Osteocyte (in vitro differentiated cells): ENCODE measurements around the gene PRKCE. TPM values are rescaled to one million over a fixed set of nuclear protein-coding genes. Genes with fewer than 3 reads are reported as not detected.

Experiments
- DNase-seq: peaks from one replicate; pipeline ENCODE4 v3.0.0; 2021; ENCODE audit warnings: mixed read lengths; ENCODE audit not compliant: unreplicated experiment; ENCODE audit errors: extremely low spot score
- H3K27ac Mint-ChIP-seq: one replicate; pipeline ENCODE4 v1.8.0; 2021; ENCODE audit warnings: mild to moderate bottlenecking, mixed read lengths; ENCODE audit not compliant: unreplicated experiment
- H3K27me3 Mint-ChIP-seq: one replicate; pipeline ENCODE4 v1.8.0; 2021; ENCODE audit warnings: mixed read lengths; ENCODE audit not compliant: unreplicated experiment
- H3K36me3 Mint-ChIP-seq: one replicate; pipeline ENCODE4 v1.8.0; 2021; ENCODE audit warnings: mixed read lengths; ENCODE audit not compliant: unreplicated experiment
- H3K4me1 Mint-ChIP-seq: one replicate; pipeline ENCODE4 v1.8.0; 2021; ENCODE audit warnings: mixed read lengths; ENCODE audit not compliant: unreplicated experiment
- H3K4me3 Mint-ChIP-seq: one replicate; pipeline ENCODE4 v1.8.0; 2021; ENCODE audit warnings: mild to moderate bottlenecking, moderate library complexity, mixed read lengths; ENCODE audit not compliant: unreplicated experiment
- H3K9me3 Mint-ChIP-seq: one replicate; pipeline ENCODE4 v1.8.0; 2021; ENCODE audit warnings: mixed read lengths; ENCODE audit not compliant: unreplicated experiment
- total RNA-seq: library from RNA; stranded (reverse); gene quantifications from 2 replicates; pipeline ENCODE4 v1.2.1, GENCODE V29; 2021
- TF ChIP-seq, protein P1 (sequence below): fragments of 200-600 bp; sonication (generic); IDR thresholded peaks from 2 replicates; pipeline ENCODE4 v1.5.0; 2021; ENCODE audit warnings: antibody characterized with exemption, mild to moderate bottlenecking, moderate library complexity

Gene PRKCE
- total RNA-seq, 1 donor from 2014 or later = 13.8 TPM

DNA sequence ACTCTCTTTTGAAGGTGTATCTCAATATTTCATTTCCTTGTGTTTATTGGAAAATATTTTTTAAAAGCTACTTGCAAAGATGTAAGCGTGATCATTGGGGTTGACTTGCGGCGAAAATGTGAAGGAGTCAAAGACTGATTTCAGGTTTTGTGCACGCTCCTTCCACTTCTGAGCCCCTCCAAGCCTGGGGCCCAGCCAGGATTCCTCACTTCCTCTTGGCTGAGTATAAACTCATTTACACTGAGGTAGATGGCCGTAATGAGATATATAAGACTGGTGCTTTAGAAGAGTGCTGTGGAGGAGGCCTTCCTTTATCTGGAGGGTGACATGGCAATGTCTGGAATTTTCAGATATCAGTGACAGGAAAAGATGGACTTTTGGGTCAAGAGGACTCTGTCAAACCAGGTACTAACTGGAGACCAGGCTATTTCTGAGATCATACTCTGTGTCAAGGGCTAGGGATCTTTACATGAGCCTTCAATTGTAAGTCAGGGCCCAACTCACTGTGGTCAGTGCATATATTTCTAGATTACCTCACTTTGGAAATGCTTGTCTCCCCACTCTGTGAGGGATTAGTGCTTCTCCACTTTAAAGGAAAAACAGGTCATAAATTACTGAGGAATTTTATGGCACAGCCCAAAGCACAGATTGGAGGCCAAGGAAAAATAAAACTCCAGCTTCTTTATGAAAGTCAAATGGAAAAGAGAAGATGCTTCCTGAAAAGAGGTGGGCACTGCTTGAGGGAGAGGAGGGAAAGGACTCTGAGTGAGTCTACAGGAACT lies 22.8 kb downstream of the PRKCE start:
- H3K9me3 Mint-ChIP-seq = no peaks in the 10 kb centered on the region
- no peaks in the 10 kb centered on the region for H3K27me3 Mint-ChIP-seq
- no peak overlapping the region for H3K4me3 Mint-ChIP-seq
- no peak for DNase-seq
- TF ChIP-seq, protein P1, sequence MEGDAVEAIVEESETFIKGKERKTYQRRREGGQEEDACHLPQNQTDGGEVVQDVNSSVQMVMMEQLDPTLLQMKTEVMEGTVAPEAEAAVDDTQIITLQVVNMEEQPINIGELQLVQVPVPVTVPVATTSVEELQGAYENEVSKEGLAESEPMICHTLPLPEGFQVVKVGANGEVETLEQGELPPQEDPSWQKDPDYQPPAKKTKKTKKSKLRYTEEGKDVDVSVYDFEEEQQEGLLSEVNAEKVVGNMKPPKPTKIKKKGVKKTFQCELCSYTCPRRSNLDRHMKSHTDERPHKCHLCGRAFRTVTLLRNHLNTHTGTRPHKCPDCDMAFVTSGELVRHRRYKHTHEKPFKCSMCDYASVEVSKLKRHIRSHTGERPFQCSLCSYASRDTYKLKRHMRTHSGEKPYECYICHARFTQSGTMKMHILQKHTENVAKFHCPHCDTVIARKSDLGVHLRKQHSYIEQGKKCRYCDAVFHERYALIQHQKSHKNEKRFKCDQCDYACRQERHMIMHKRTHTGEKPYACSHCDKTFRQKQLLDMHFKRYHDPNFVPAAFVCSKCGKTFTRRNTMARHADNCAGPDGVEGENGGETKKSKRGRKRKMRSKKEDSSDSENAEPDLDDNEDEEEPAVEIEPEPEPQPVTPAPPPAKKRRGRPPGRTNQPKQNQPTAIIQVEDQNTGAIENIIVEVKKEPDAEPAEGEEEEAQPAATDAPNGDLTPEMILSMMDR = no peak
- H3K4me1 Mint-ChIP-seq = no peaks in the 10 kb centered on the region
- no peak overlapping the region for H3K27ac Mint-ChIP-seq
- H3K36me3 Mint-ChIP-seq = no peaks in the 10 kb centered on the region

- Mint-ChIP-seq H3K36me3 (no peaks in the 10 kb centered on the region), H3K27me3 (no peaks in the 10 kb centered on the region), H3K9me3 (no peaks in the 10 kb centered on the region), H3K27ac (no peak overlapping the region), H3K4me1 (no peaks in the 10 kb centered on the region), H3K4me3 (no peak overlapping the region)
- no peak for DNase-seq
- TF ChIP-seq, protein P1 = no peak
These were observed 23.9 kb downstream of the PRKCE start for GRCh38 chr2:45675263-45675812.

DNA sequence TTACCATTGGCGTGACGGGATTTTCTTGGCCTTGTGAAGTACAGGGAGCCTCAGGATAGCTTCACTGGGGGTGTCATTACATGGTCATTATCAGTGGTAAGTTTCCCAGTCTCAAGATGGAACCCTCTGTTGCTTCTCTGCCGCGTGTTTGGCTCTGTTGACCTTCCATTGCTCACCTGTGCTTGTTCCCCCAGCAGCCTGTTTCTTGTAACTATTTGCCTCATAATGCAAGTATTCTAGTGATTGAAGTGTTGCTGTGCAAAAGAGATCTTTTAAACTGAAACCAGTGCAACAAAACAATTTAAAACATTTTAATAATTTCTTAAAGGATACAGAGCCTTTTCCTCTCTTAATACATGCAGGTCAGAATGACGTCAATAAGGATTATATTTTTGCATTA lies 24.6 kb downstream of the PRKCE start:
- H3K4me1 Mint-ChIP-seq = no peaks in the 10 kb centered on the region
- H3K27me3 Mint-ChIP-seq = no peaks in the 10 kb centered on the region
- TF ChIP-seq, protein P1 = no peak
- H3K9me3 Mint-ChIP-seq = no peaks in the 10 kb centered on the region
- H3K27ac Mint-ChIP-seq = no peak overlapping the region
- no peak overlapping the region for H3K4me3 Mint-ChIP-seq
- no peak for DNase-seq
- no peaks in the 10 kb centered on the region for H3K36me3 Mint-ChIP-seq

GRCh38 chr2:45678791-45679348 lies 27.4 kb downstream of the PRKCE start:
- no peak for DNase-seq
- Mint-ChIP-seq H3K27me3 (no peaks in the 10 kb centered on the region), H3K4me1 (peaks cover 6% of the 10 kb centered on the region), H3K9me3 (no peaks in the 10 kb centered on the region), H3K27ac (no peak overlapping the region), H3K36me3 (no peaks in the 10 kb centered on the region), H3K4me3 (no peak overlapping the region)
- TF ChIP-seq, protein P1 = no peak

- DNase-seq = no peak
- H3K4me3 Mint-ChIP-seq = no peak overlapping the region
- H3K4me1 Mint-ChIP-seq = peaks cover 6% of the 10 kb centered on the region
- H3K36me3 Mint-ChIP-seq = no peaks in the 10 kb centered on the region
- no peaks in the 10 kb centered on the region for H3K9me3 Mint-ChIP-seq
- H3K27ac Mint-ChIP-seq = no peak overlapping the region
- H3K27me3 Mint-ChIP-seq = no peaks in the 10 kb centered on the region
- TF ChIP-seq, protein P1 = no peak
These were observed 29.0 kb downstream of the PRKCE start for GRCh38 chr2:45680351-45680967.
